Measurements from ENCODE around the gene TPPP2.

Gene TPPP2

DNA sequence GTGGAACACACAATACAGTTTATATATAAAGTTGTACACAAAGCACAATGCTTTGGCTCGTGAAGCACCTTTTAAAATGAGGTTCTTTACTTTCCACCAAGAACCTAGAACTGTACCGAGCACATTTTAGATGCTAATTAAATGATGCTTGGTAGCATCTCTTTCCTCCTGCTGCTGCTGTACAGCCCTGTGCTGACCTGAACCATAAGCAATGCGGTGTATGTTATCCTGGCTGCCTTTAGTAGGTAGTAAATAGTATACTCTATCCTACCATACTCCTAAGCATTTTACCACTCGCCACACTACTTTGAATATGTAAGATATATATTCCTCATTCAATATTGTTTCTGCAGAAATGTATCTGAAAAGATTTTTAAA, 24.7 kb downstream of the TPPP2 start:
- Histone ChIP-seq H3K4me1 (ENCODE audit: insufficient read depth, low read length) (no peaks in the 10 kb centered on the region), H3K36me3 (ENCODE audit: insufficient read depth, low read length) (no peaks in the 10 kb centered on the region), H3K9ac (ENCODE audit: low read depth, low read length) (no peak overlapping the region), H3K9me3 (ENCODE audit: control insufficient read depth, insufficient read depth, low read length) (no peaks in the 10 kb centered on the region)

DNA sequence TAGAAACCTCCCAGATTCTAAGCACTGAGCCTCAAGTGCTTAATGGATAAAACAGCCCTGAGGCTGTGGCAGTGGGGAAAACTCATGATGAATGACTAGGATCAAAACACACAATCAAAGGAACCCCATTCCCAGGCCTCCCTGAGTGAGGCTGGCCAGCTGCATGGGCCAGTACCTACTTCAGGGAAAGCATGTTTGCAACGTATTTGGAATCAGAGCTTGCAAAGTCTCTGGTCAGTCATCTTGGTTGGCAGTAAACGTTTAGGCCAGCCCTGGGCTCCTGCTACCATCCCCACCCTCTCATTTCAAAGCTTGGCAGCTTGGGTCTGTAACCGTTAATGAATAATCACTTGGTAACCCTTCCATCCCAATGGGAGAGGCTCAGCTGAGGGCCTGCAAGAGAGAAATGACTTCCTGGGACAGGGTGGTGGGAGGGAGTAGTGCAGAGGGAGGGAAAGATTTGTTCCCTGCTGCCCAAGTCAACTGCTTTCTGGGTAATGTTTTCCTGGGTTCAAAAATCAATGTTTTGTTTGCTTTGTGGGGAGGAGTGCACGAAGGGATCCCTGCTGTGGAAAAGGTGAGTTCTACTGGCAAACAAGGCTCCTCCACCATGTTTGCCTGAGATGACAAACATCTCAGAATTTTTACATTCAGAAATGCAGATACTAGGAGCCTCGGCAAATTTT, 25.6 kb downstream of the TPPP2 start:
- no peaks in the 10 kb centered on the region for H3K9me3 ChIP-seq (ENCODE audit: control insufficient read depth, insufficient read depth, low read length)
- no peaks in the 10 kb centered on the region for H3K4me1 ChIP-seq (ENCODE audit: insufficient read depth, low read length)
- no peak overlapping the region for H3K9ac ChIP-seq (ENCODE audit: low read depth, low read length)
- H3K36me3 ChIP-seq (ENCODE audit: insufficient read depth, low read length) = no peaks in the 10 kb centered on the region

DNA sequence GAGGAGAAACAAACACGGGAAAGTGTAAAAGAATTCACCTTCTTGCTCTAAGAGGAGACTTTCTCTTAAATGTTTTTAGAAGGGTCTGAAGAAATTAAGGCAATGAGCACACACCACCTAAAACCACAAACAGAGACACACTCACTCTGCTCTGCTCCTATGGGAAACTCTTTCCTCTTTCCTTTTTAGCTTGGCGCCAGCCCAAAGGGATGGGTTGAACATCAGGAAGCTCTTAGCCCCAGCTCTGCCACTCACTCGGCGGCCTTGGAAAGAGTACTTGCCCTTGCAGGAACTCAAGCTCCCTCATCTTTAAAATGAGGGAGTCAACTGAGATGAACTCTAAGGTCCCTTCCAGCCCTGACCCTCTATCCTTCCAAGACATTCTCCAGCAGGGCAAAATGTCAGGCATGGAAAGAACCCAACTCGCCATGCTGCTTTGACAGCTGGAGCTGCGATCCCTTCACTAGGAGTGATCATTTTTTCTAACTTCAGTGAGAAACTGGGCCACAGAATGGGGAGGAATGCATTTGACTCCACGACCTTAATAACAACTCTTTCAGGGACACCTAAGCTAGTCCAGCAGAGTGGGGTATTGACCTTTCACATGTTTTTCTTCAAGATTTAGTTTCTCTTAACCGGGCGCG, 26.6 kb downstream of the TPPP2 start:
- H3K9ac ChIP-seq (ENCODE audit: low read depth, low read length) = no peak overlapping the region
- no peaks in the 10 kb centered on the region for H3K36me3 ChIP-seq (ENCODE audit: insufficient read depth, low read length)
- no peaks in the 10 kb centered on the region for H3K9me3 ChIP-seq (ENCODE audit: control insufficient read depth, insufficient read depth, low read length)
- no peaks in the 10 kb centered on the region for H3K4me1 ChIP-seq (ENCODE audit: insufficient read depth, low read length)

DNA sequence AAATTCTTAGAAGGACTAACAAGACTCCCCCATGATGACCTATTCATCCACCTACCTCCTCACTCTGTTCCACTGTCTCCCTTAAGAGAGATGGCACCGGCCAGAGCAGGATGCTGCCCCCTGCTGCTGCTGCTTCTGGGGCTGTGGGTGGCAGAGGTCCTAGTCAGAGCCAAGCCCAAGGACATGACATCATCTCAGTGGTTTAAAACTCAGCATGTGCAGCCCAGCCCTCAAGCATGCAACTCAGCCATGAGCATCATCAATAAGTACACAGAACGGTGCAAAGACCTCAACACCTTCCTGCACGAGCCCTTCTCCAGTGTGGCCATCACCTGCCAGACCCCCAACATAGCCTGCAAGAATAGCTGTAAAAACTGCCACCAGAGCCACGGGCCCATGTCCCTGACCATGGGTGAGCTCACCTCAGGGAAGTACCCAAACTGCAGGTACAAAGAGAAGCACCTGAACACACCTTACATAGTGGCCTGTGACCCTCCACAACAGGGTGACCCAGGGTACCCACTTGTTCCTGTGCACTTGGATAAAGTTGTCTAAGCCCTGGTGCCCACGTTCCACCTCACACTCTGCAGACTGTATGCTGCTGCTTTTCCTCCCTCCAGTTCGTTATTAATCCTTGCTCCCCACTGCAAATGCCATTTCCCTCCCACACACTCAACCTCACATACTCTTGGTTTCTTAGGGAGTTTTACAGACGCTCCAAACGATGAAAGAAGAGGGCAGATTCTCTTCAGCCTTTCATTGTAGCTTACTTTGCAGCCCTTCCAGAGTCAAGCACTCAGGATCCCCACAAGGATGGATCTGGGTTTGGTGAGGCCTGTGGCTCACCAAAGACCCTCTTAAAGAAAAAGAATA, 28.0 kb downstream of the TPPP2 start, which contains the start of gene RNASE8:
Gene RNASE8, plus strand, starts transcription at position 20 of the 873 bp plus-strand sequence. Its CDS starts 71 bp downstream, at position 91.
- no peak within 1 kb of the TSS for H3K9ac ChIP-seq (ENCODE audit: low read depth, low read length)
- no peaks in the 10 kb centered on the region for H3K9me3 ChIP-seq (ENCODE audit: control insufficient read depth, insufficient read depth, low read length)
- H3K36me3 ChIP-seq (ENCODE audit: insufficient read depth, low read length) = no peaks in the 10 kb centered on the region
- H3K4me1 ChIP-seq (ENCODE audit: insufficient read depth, low read length) = no peaks in the 10 kb centered on the region

DNA sequence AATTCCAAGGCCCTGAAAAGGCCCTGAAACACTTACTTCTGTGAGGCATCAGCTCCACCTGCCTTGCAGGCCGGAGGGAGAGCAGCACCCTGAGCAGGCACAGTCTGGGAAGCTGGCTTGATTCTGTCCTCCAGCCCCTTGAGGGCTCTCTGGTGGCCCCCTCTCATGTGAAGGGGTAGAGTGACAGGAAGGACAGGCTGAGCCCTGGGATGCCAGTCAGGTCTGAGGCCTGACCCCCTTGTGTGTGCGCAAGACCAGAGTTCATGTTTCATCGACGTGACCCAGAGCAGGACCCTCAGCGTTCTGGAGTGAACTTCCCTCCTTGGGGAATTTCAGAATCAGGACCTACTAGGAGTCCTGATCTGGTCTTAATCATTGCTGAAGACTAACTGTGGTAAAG, 28.9 kb downstream of the TPPP2 start:
- no peaks in the 10 kb centered on the region for H3K36me3 ChIP-seq (ENCODE audit: insufficient read depth, low read length)
- H3K9ac ChIP-seq (ENCODE audit: low read depth, low read length) = no peak overlapping the region
- peaks cover 4% of the 10 kb centered on the region; the same call in 1 of the 2 replicates for H3K4me1 ChIP-seq (ENCODE audit: insufficient read depth, low read length)
- no peaks in the 10 kb centered on the region for H3K9me3 ChIP-seq (ENCODE audit: control insufficient read depth, insufficient read depth, low read length)

DNA sequence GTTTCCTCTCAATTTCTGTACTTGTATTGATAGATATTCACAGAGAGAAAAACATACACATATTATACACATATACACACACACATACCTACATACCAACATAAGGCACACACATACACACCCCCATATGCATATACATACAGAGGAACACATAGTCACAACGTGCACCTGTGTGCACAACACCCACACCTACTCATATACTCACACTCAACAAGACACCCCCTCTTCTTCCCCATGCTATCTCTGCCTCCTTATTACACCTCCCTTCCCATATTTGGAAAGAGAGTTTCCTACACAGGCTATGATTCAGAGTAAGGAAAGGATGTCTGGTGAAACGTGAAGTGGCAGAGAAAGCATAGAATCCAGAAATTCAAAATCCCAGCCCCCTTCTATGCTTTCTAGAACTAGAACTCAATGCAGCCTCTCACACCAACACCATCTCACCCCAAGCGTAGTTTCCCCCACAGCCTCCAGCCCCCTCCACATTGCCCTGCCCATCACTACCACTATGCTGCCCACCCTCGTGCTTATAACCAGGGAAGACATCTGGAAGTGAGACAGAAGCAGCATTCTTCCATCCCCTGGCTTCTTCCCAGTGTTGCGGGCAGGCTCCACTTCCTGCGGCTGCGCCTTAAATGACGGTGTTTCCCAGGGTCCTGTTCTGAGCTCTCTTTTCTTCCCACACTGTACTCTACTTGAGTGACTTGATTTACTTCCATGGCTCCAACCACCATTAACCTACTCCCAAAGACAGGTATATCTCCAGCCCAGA, 30.0 kb downstream of the TPPP2 start:
- Histone ChIP-seq H3K4me1 (ENCODE audit: insufficient read depth, low read length) (peaks cover 4% of the 10 kb centered on the region; the same call in 1 of the 2 replicates), H3K36me3 (ENCODE audit: insufficient read depth, low read length) (no peaks in the 10 kb centered on the region), H3K9ac (ENCODE audit: low read depth, low read length) (no peak overlapping the region), H3K9me3 (ENCODE audit: control insufficient read depth, insufficient read depth, low read length) (no peaks in the 10 kb centered on the region)

DNA sequence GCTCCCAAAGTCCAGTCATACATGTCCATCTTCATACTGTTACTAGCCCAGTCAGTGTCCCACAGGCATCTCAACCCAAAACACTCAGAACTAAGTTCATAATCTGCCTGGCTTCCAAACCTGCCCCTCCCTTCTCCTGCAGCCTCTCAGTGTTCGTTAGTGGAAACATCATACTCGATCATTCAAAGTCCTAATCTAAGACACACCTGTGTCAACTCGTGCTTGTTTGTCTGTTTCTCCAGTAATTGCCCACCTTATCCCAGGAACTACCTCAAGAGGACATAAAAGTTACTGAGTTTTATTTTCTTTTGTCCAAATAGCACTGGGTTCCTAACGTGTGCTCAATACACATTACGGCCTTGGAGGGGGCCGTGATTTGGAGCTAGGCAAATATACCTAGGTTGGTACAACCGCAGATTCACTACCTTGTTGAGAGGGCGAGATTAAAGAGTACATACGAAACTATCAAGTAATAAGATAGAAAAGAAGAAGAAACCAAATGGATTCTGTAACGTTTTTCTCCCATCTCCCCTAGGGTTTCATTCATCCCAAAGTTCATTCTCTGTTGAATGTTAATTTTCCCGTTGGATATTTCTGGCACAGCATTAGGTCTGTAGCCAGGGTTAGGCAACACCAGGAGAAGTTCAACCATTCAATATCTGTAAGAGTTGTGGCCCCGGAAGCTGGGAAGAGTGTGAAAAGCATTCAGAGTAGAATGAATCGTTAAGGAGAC, 30.8 kb downstream of the TPPP2 start:
- Histone ChIP-seq H3K36me3 (ENCODE audit: insufficient read depth, low read length) (no peaks in the 10 kb centered on the region), H3K9me3 (ENCODE audit: control insufficient read depth, insufficient read depth, low read length) (no peaks in the 10 kb centered on the region), H3K9ac (ENCODE audit: low read depth, low read length) (no peak overlapping the region), H3K4me1 (ENCODE audit: insufficient read depth, low read length) (peaks cover 4% of the 10 kb centered on the region; the same call in 1 of the 2 replicates)

DNA sequence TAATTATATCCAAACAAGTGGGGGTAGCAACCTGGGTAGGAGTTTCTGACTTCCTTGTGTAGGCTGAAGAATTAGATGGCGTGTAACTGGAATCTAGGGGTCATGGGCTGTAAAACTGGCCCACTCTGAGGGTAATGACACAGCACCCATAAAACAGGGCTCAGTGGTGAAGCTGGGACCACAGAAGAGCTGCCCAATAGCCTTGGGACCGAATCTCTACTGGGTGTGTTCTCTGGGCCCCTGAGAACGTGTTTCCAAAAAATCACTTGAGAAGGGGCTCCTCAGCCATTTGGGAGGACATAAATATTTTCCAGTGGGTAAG, 31.3 kb downstream of the TPPP2 start:
- Histone ChIP-seq H3K4me1 (ENCODE audit: insufficient read depth, low read length) (peaks cover 4% of the 10 kb centered on the region; the same call in 1 of the 2 replicates), H3K9ac (ENCODE audit: low read depth, low read length) (no peak overlapping the region), H3K9me3 (ENCODE audit: control insufficient read depth, insufficient read depth, low read length) (no peaks in the 10 kb centered on the region), H3K36me3 (ENCODE audit: insufficient read depth, low read length) (no peaks in the 10 kb centered on the region)

DNA sequence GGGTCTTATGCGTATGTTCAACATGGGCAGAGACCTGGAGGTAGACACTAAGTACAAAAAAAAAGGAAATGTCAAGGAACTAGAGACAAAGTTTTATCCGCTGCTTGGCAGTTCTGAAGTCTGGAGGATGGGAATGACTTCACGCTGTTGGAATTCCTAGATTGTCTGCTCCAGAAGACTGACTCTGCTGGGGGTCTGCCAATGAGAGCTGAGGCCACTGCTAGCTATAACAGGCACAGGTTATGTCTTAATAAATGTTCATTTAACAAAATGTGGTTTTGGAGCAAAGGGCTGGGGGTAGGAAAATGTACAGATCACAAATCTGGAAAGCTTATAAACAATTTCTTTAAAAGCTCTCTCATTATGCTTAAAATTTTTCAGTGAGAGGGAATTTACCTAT, 33.5 kb downstream of the TPPP2 start:
- Histone ChIP-seq H3K9ac (ENCODE audit: low read depth, low read length) (no peak overlapping the region), H3K4me1 (ENCODE audit: insufficient read depth, low read length) (peaks cover 4% of the 10 kb centered on the region; the same call in 1 of the 2 replicates)

DNA sequence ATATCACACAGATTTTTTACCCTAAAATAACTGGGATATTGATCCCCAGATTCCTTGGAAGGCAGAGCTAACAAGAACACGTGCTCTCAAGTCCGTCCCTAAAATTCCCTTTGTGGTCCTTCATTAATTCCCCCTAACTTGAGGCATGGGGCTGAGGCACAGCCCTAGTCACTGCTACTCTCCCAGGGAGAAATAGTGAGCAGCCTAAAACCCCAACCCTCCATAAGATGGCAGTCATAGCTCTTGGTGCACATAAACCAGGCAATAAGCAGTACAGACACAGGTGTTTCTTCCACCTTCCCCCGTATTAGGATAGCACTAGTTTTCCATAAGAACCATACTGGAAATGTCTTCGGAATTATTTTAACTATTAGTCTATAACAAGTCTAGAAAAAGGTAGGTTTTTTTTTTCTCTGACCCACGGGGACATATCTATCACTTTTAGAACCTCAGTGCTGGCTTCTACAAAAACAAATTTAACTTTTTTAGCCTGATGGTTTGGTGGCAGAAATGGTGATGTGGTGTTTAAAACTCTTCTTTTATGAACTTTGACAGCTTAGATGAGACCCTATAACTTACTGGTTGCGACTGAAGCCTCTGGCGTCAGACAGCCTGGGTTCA, 37.0 kb downstream of the TPPP2 start:
- no peaks in the 10 kb centered on the region for H3K9me3 ChIP-seq (ENCODE audit: control insufficient read depth, insufficient read depth, low read length)
- no peak overlapping the region for H3K9ac ChIP-seq (ENCODE audit: low read depth, low read length)
- H3K36me3 ChIP-seq (ENCODE audit: insufficient read depth, low read length) = no peaks in the 10 kb centered on the region
- H3K4me1 ChIP-seq (ENCODE audit: insufficient read depth, low read length) = peaks cover 6% of the 10 kb centered on the region; the same call in 1 of the 2 replicates

More for the DNA sequence above, 33.5 kb downstream of the TPPP2 start:
- no peaks in the 10 kb centered on the region for H3K9me3 ChIP-seq (ENCODE audit: control insufficient read depth, insufficient read depth, low read length)
- no peaks in the 10 kb centered on the region for H3K36me3 ChIP-seq (ENCODE audit: insufficient read depth, low read length)

DNA sequence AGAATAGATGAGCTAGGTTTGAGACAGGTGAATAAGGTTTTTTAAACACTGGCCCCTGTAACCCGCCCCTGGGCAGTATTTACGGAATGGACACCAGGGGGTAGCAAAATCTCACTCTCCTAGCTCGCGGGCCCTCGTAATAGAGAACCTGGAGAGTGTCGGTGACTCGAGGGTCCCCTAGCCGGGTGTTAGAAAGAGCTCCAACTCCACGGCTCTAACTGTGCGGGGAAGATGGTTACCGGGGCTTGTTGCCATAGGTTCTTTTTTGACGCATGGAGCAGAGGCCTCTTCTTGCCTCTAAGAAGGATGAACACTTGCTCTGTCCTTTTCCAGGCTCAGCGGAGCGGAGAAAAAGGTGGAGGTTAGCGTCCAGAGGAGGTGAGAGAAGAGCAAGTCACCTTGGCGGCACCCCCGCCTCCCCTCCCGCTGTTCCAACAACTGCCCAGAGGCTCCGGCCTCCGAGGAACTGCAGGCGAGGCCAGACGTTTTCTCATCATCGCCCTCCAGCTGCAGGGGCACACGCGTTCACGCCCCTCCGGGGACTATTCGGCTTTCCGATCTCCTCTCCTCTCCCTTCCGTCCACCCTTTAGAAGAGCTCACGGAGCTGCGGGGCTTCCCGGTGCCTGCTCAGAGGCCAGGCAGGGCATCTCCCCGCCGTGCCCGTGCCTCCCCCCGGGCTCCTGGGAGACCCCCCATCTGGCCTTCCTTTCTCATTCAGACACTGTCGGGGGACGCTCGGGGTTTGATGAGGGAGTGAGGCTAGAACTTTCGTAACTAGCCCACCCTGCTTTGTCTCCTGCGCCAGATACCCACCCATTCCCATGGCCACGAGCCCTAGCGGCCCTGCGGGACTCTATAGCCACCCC, 38.7 kb downstream of the TPPP2 start:
- peak overlapping the region; percentile 67; the same call in 1 of the 2 replicates for H3K9ac ChIP-seq (ENCODE audit: low read depth, low read length)
- peaks cover 9% of the 10 kb centered on the region; the same call in 1 of the 2 replicates for H3K4me1 ChIP-seq (ENCODE audit: insufficient read depth, low read length)

DNA sequence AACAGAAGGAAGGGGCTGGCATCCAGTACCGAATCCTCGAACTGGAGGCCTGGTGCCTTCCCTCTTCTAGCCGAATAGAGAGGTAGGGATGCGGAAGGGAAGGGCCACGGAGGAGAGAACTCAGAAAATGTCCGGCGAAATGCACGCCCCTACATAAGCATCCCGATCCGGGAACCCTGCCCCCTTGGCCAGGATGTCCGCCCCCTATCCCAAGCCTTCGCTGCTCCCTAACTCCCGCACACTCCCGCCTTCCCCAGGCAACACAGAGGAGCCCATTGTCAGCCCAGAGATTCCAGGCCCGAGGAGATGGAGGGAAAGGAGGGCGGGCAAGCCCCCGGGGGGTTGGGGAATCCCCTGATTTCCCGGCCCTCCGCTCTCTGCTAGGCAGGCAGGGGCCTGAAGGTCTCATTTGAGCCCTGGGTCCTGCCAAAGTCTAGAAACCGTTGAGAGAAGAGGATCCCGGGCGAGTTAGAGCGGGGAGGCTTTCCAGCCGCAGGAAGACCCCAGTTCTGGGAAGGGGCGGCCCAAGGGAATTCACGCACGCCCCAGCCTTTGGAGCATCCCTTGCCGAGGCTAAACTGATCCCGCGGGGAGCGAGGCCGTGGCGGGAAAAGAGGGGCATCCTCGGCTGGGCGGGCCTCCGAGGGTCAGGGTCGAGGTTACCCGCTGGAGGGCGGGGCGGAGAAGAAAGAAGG, 39.5 kb downstream of the TPPP2 start:
- peak overlapping the region; percentile 67 for H3K9ac ChIP-seq (ENCODE audit: low read depth, low read length)
- no peaks in the 10 kb centered on the region for H3K9me3 ChIP-seq (ENCODE audit: control insufficient read depth, insufficient read depth, low read length)
- H3K36me3 ChIP-seq (ENCODE audit: insufficient read depth, low read length) = no peaks in the 10 kb centered on the region
- peaks cover 7% of the 10 kb centered on the region; the same call in 1 of the 2 replicates for H3K4me1 ChIP-seq (ENCODE audit: insufficient read depth, low read length)

More for the DNA sequence above, 38.7 kb downstream of the TPPP2 start:
- Histone ChIP-seq H3K9me3 (ENCODE audit: control insufficient read depth, insufficient read depth, low read length) (no peaks in the 10 kb centered on the region), H3K36me3 (ENCODE audit: insufficient read depth, low read length) (no peaks in the 10 kb centered on the region)
